ENCODE results near the gene TBX4. TPM values are rescaled to one million over a fixed set of nuclear protein-coding genes. Genes with fewer than 3 reads are reported as not detected.

TBX4 gene
- total and polyA plus RNA-seq, 2 of the 13 experiments (the other 11 are each of a cell fraction or from before 2014, with no cell fraction given): 0.11 to 1.1 TPM

- TF ChIP-seq CENPBD1 (CRISPR knock-in tag; IDR thresholded peaks at IDR 0.05; ENCODE audit: borderline replicate concordance, low read depth) (peak; percentile 51; the same call in 1 of the 2 replicates), PBX3 (CRISPR knock-in tag; IDR thresholded peaks at IDR 0.05; ENCODE audit: borderline replicate concordance) (no peak), CEBPZ (IDR thresholded peaks at IDR 0.05; ENCODE audit: low read length) (no peak), ZBED4 (CRISPR knock-in tag; IDR thresholded peaks at IDR 0.05; ENCODE audit: borderline replicate concordance) (peak; percentile 84), RARG (CRISPR knock-in tag; IDR thresholded peaks at IDR 0.05; ENCODE audit: low read depth) (0 out of 2 replicates have a peak, but pooled peaks have one; percentile 52), GLMP (CRISPR knock-in tag; IDR thresholded peaks at IDR 0.05; ENCODE audit: borderline replicate concordance) (no peak), ZSCAN31 (CRISPR knock-in tag; IDR thresholded peaks at IDR 0.05; ENCODE audit: low read depth) (peak; percentile 99), REL (CRISPR knock-in tag; conservative IDR thresholded peaks at IDR 0.05) (peak; percentile 98), MED1 (CRISPR knock-in tag; IDR thresholded peaks at IDR 0.05) (peak; percentile 68; the same call in 1 of the 2 replicates), HNRNPK (IDR thresholded peaks at IDR 0.05; ENCODE audit: low read depth, low read length, poor library complexity, severe bottlenecking) (no peak), SALL2 (CRISPR knock-in tag; IDR thresholded peaks at IDR 0.05) (peak; percentile 68; the same call in 1 of the 2 replicates), ZNF839 (CRISPR knock-in tag; IDR thresholded peaks at IDR 0.05; ENCODE audit: borderline replicate concordance) (no peak), ZNF780A (CRISPR knock-in tag; IDR thresholded peaks at IDR 0.05) (peak; percentile 77), CREM (IDR thresholded peaks at IDR 0.05) (no peak), CREM (CRISPR knock-in tag; IDR thresholded peaks at IDR 0.05) (no peak), MTF2 (CRISPR knock-in tag; IDR thresholded peaks at IDR 0.05; ENCODE audit: borderline replicate concordance) (no peak; the same call in 1 of the 2 replicates), NR0B2 (CRISPR knock-in tag; IDR thresholded peaks at IDR 0.05) (no peak), TCF7L2 (IDR thresholded peaks at IDR 0.05; ENCODE audit: low read depth, low read length) (no peak)
Measured at GRCh38 chr17:61412143-61412859, 39.9 kb upstream of the TBX4 start (continued).

Data from HepG2 (cell line).